ENCODE data around the gene KIF18B. TPM values are rescaled to one million over a fixed set of nuclear protein-coding genes. Genes with fewer than 3 reads are reported as not detected.

The KIF18B gene
- total RNA-seq, 3 donors from 2014 or later, result 0.15 to 0.64 TPM; not detected in 1

GRCh38 chr17:44930667-44931066, 16.9 kb downstream of the KIF18B start:
- TF ChIP-seq POLR2A (IDR thresholded peaks at IDR 0.05) (no peak), POLR2AphosphoS5 (IDR thresholded peaks at IDR 0.05) (no peak), CTCF (IDR thresholded peaks at IDR 0.05) (no peak)
- Histone ChIP-seq H3K9me3 (no peaks in the 10 kb centered on the region), H3K27me3 (no peaks in the 10 kb centered on the region), H3K27ac (no peak overlapping the region), H3K4me1 (no peaks in the 10 kb centered on the region), H3K4me3 (no peak overlapping the region), H3K36me3 (no peaks in the 10 kb centered on the region)
- DNase-seq (ENCODE audit: low spot score in 2 of 2), result no peak
- intact Hi-C loops (cut with DNase I; ENCODE audit: low total_unique reads), result no loop called here

- H3K36me3 ChIP-seq, result no peaks in the 10 kb centered on the region
- no peaks in the 10 kb centered on the region for H3K27me3 ChIP-seq
- no peaks in the 10 kb centered on the region for H3K4me1 ChIP-seq
- no peak overlapping the region for H3K27ac ChIP-seq
- H3K9me3 ChIP-seq, result no peaks in the 10 kb centered on the region
- TF ChIP-seq CTCF (IDR thresholded peaks at IDR 0.05) (no peak), POLR2AphosphoS5 (IDR thresholded peaks at IDR 0.05) (no peak), POLR2A (IDR thresholded peaks at IDR 0.05) (no peak)
- H3K4me3 ChIP-seq, result no peak overlapping the region
- intact Hi-C loops (cut with DNase I; ENCODE audit: low total_unique reads), result no loop called here
- DNase-seq (ENCODE audit: low spot score in 2 of 2), result peak in 1 of 2 donors; percentile 47
Observed at GRCh38 chr17:44928950-44929720, 18.4 kb downstream of the KIF18B start.

DNA sequence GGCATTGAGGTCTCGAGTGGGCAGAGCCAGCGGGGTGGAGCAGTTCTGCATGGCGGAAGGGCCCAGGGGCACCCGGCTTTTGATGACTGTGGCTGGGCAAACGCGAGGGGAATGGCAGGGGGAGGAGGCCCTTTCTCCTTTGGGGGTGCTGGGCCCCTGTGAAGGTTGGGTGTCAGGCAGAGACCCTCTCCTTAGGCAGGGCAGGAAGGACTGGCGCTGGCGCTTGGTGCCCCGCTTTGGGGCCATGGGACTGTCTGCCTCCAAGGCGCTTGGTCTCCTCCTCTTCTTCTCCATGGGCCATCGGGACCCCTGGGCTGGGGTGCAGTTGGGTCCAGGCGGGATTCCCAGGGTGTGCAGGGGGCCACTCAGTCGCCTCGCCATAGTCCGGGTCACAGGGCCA, 19.4 kb downstream of the KIF18B start:
- H3K36me3 ChIP-seq, result no peaks in the 10 kb centered on the region
- no peak overlapping the region for H3K4me3 ChIP-seq
- intact Hi-C loops (cut with DNase I; ENCODE audit: low total_unique reads), result no loop called here
- no peaks in the 10 kb centered on the region for H3K27me3 ChIP-seq
- no peaks in the 10 kb centered on the region for H3K9me3 ChIP-seq
- H3K27ac ChIP-seq, result no peak overlapping the region
- no peak for TF ChIP-seq POLR2AphosphoS5 (IDR thresholded peaks at IDR 0.05)
- TF ChIP-seq POLR2A (IDR thresholded peaks at IDR 0.05), result no peak
- TF ChIP-seq CTCF (IDR thresholded peaks at IDR 0.05), result no peak
- DNase-seq (ENCODE audit: low spot score in 2 of 2), result peak in 1 of 2 donors; percentile 24
- no peaks in the 10 kb centered on the region for H3K4me1 ChIP-seq

GRCh38 chr17:44927696-44928095, 19.9 kb downstream of the KIF18B start:
- no peaks in the 10 kb centered on the region for H3K9me3 ChIP-seq
- DNase-seq (ENCODE audit: low spot score in 2 of 2), result peak in 1 of 2 donors; percentile 27

More at GRCh38 chr17:44927696-44928095, 19.9 kb downstream of the KIF18B start:
- no peak overlapping the region for H3K4me3 ChIP-seq
- intact Hi-C loops (cut with DNase I; ENCODE audit: low total_unique reads), result no loop called here
- no peak overlapping the region for H3K27ac ChIP-seq
- no peaks in the 10 kb centered on the region for H3K27me3 ChIP-seq
- H3K4me1 ChIP-seq, result no peaks in the 10 kb centered on the region
- TF ChIP-seq CTCF (IDR thresholded peaks at IDR 0.05), result no peak
- TF ChIP-seq POLR2AphosphoS5 (IDR thresholded peaks at IDR 0.05), result no peak
- no peak for TF ChIP-seq POLR2A (IDR thresholded peaks at IDR 0.05)
- no peaks in the 10 kb centered on the region for H3K36me3 ChIP-seq
